Measurements from ENCODE around the gene VAX1.

The VAX1 gene

DNA sequence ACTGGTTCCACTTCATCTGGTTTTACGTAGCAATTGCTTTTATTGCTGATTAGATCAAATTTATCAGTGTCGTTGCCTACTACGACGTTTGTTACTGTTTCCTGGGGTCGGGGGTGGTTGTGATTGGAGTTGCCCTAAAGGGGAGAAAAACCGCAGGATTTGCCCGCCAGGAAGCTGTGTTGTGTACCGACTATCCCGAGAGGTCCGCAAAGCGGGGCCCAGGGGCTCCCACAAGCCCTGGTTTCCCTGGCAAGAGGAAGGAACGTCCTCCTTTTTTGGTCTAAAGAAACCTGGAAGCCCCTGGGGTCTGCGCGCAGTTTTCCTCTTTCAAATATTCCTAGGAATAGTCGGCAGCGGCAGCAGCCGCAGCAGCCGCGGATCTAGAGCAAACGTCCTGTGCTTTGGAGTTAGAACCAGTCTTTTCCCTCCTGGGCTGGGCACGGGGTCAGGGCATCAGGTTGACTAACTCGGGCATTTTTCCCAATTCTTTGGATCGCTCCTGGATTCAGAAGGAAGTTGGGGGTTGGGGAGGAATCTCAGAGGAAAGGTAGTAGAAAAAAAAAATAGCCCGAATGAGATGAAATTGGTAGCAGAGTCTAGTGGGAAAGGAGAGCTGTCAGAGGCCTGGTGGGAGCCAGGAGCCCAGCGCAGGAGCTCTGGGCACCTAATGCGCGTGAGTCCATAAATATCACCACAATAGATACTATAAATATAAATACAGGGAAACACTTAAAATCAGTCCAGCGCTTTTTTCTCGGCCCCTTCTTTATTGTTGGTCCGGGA lies 4.6 kb downstream of the VAX1 start:
- Histone ChIP-seq H3K36me3 (ENCODE audit: insufficient read depth, low read length) (no peaks in the 10 kb centered on the region), H3K9me3 (ENCODE audit: low read length) (no peaks in the 10 kb centered on the region), H3K4me3 (ENCODE audit: low read depth, low read length, poor library complexity, severe bottlenecking) (no peak overlapping the region), H2AFZ (ENCODE audit: low read length) (no peak overlapping the region), H3K4me2 (ENCODE audit: low read length) (no peak overlapping the region), H3K9ac (ENCODE audit: low read length) (no peak overlapping the region), H3K27ac (ENCODE audit: low read depth, low read length, poor library complexity, severe bottlenecking) (no peak overlapping the region), H4K20me1 (ENCODE audit: insufficient read depth, low read length) (no peaks in the 10 kb centered on the region), H3K9me2 (ENCODE audit: low read depth, low read length) (no peaks in the 10 kb centered on the region), H3K79me2 (ENCODE audit: insufficient read depth, low read length) (no peaks in the 10 kb centered on the region), H3K4me1 (ENCODE audit: insufficient read depth, low read length, severe bottlenecking) (no peaks in the 10 kb centered on the region), H3K27me3 (ENCODE audit: insufficient read depth, low read length) (no peaks in the 10 kb centered on the region), H3F3A (ENCODE audit: insufficient read depth, low read length) (no peaks in the 10 kb centered on the region)
- TF ChIP-seq, protein P1, sequence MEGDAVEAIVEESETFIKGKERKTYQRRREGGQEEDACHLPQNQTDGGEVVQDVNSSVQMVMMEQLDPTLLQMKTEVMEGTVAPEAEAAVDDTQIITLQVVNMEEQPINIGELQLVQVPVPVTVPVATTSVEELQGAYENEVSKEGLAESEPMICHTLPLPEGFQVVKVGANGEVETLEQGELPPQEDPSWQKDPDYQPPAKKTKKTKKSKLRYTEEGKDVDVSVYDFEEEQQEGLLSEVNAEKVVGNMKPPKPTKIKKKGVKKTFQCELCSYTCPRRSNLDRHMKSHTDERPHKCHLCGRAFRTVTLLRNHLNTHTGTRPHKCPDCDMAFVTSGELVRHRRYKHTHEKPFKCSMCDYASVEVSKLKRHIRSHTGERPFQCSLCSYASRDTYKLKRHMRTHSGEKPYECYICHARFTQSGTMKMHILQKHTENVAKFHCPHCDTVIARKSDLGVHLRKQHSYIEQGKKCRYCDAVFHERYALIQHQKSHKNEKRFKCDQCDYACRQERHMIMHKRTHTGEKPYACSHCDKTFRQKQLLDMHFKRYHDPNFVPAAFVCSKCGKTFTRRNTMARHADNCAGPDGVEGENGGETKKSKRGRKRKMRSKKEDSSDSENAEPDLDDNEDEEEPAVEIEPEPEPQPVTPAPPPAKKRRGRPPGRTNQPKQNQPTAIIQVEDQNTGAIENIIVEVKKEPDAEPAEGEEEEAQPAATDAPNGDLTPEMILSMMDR (IDR thresholded peaks at IDR 0.05; ENCODE audit: low read length), result no peak
- no peak for TF ChIP-seq EZH2 (IDR thresholded peaks at IDR 0.05; ENCODE audit: borderline replicate concordance, low read length)

DNA sequence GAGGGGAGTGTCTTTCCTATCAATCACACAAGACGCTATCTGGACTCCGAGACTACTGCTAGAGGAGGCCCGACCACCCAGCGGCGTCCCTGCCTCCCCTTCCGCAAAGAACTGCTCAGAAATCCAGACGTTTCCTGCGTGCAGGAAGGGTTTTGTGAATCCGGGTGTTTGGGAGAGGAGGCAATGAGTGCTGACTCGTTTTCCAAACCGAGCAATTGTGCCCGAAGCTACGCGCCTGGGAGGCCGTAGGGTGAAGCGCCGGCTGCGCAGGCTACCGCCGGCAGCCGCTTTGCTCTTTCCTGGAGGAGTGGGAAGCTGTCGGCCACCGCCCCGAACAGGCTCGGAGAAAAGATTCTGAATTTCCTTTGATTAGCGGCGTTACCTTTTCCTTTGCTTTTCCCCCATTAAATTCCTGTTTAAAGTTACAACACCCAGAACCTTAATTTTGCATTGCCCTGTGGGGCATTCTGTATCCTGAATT lies 5.3 kb downstream of the VAX1 start:
- no peaks in the 10 kb centered on the region for H3K79me2 ChIP-seq (ENCODE audit: insufficient read depth, low read length)
- H3K4me1 ChIP-seq (ENCODE audit: insufficient read depth, low read length, severe bottlenecking), result no peaks in the 10 kb centered on the region
- H3K4me2 ChIP-seq (ENCODE audit: low read length), result no peak overlapping the region
- H3K4me3 ChIP-seq (ENCODE audit: low read depth, low read length, poor library complexity, severe bottlenecking), result no peak overlapping the region
- H3K9me2 ChIP-seq (ENCODE audit: low read depth, low read length), result no peaks in the 10 kb centered on the region
- no peaks in the 10 kb centered on the region for H3K27me3 ChIP-seq (ENCODE audit: insufficient read depth, low read length)
- no peaks in the 10 kb centered on the region for H3F3A ChIP-seq (ENCODE audit: insufficient read depth, low read length)
- TF ChIP-seq EZH2 (IDR thresholded peaks at IDR 0.05; ENCODE audit: borderline replicate concordance, low read length), result no peak
- TF ChIP-seq, protein P1 (IDR thresholded peaks at IDR 0.05; ENCODE audit: low read length), result no peak
- no peaks in the 10 kb centered on the region for H3K36me3 ChIP-seq (ENCODE audit: insufficient read depth, low read length)
- H3K27ac ChIP-seq (ENCODE audit: low read depth, low read length, poor library complexity, severe bottlenecking), result no peak overlapping the region
- H2AFZ ChIP-seq (ENCODE audit: low read length), result no peak overlapping the region
- H4K20me1 ChIP-seq (ENCODE audit: insufficient read depth, low read length), result no peaks in the 10 kb centered on the region
- no peaks in the 10 kb centered on the region for H3K9me3 ChIP-seq (ENCODE audit: low read length)
- H3K9ac ChIP-seq (ENCODE audit: low read length), result no peak overlapping the region

- Histone ChIP-seq H3K4me3 (ENCODE audit: low read depth, low read length, poor library complexity, severe bottlenecking) (no peak overlapping the region), H3K9ac (ENCODE audit: low read length) (no peak overlapping the region), H2AFZ (ENCODE audit: low read length) (no peak overlapping the region), H3K27me3 (ENCODE audit: insufficient read depth, low read length) (no peaks in the 10 kb centered on the region), H3F3A (ENCODE audit: insufficient read depth, low read length) (no peaks in the 10 kb centered on the region), H3K4me1 (ENCODE audit: insufficient read depth, low read length, severe bottlenecking) (no peaks in the 10 kb centered on the region), H3K4me2 (ENCODE audit: low read length) (no peak overlapping the region), H4K20me1 (ENCODE audit: insufficient read depth, low read length) (no peaks in the 10 kb centered on the region), H3K79me2 (ENCODE audit: insufficient read depth, low read length) (no peaks in the 10 kb centered on the region), H3K9me2 (ENCODE audit: low read depth, low read length) (no peaks in the 10 kb centered on the region), H3K36me3 (ENCODE audit: insufficient read depth, low read length) (no peaks in the 10 kb centered on the region), H3K27ac (ENCODE audit: low read depth, low read length, poor library complexity, severe bottlenecking) (no peak overlapping the region), H3K9me3 (ENCODE audit: low read length) (no peaks in the 10 kb centered on the region)
- no peak for TF ChIP-seq EZH2 (IDR thresholded peaks at IDR 0.05; ENCODE audit: borderline replicate concordance, low read length)
- TF ChIP-seq, protein P1 (IDR thresholded peaks at IDR 0.05; ENCODE audit: low read length), result no peak
These were observed 6.4 kb downstream of the VAX1 start for GRCh38 chr10:117131376-117132327.
